ENCODE results near the gene TBC1D2B.

TBC1D2B gene

DNA sequence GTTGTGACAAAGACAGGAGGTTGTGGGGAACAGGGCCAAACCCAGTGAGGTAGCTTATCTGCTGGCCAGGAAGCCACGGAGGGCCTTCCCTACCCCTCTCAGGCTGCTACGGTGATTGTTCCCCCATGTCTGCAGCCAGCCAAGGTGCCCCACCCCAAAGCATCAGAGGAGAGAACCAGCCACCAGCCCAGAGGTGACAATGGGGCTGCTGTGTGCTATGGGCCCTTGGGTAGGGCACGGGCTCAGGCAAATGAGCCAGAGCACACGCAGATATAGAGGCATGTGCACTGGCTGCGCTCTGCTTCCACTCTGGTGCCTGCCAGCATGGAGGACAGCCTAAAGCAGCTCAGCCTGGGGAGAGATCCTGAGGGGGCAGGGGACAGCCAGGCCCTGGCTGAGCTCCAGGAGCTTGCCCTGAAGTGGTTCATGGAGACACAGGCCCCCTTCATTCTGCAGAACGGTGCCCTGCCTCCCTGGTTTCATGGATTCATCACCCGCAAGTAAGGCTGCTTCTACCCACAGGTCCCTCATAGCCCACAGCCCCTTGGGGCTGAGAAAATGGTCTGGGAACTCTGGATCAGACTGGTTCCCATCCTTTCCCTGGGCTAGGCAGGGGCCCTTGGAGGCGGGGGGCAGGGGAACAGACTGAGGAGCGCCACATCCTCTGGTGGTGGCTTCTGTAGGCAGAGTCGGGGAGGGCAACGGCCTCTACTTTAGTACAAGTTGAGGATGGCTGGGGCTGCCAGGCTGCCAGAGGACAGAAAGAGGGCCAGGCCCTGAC is 14.9 kb upstream of the TBC1D2B start, which contains the start of gene SH2D7:
SH2D7 (plus strand) TSS at position 301 of the 781 bp plus-strand sequence; CDS start at position 325, 24 bp downstream.
- ChIA-PET POLR2A (no interaction called here), CTCF (interaction anchor here (1.9 kb wide), 1 partner anchor 16 kb away, joined by 7 read pairs; no protein-coding TSS in a partner anchor)
- TF ChIP-seq SUZ12 (IDR thresholded peaks at IDR 0.05) (no peak), FOXA1 (IDR thresholded peaks at IDR 0.05) (no peak), HDGF (IDR thresholded peaks at IDR 0.05; ENCODE audit: borderline replicate concordance) (no peak), ARNT (IDR thresholded peaks at IDR 0.05) (no peak), ZNF384 (IDR thresholded peaks at IDR 0.05) (no peak), CTBP1 (IDR thresholded peaks at IDR 0.05; ENCODE audit: borderline replicate concordance) (no peak), FOXM1 (IDR thresholded peaks at IDR 0.05; ENCODE audit: borderline replicate concordance) (no peak), SP1 (IDR thresholded peaks at IDR 0.05) (no peak), TARDBP (IDR thresholded peaks at IDR 0.05) (no peak), LEF1 (IDR thresholded peaks at IDR 0.05; ENCODE audit: borderline replicate concordance) (no peak)
- no peak for DNase-seq (ENCODE audit: extremely low spot score)

DNA sequence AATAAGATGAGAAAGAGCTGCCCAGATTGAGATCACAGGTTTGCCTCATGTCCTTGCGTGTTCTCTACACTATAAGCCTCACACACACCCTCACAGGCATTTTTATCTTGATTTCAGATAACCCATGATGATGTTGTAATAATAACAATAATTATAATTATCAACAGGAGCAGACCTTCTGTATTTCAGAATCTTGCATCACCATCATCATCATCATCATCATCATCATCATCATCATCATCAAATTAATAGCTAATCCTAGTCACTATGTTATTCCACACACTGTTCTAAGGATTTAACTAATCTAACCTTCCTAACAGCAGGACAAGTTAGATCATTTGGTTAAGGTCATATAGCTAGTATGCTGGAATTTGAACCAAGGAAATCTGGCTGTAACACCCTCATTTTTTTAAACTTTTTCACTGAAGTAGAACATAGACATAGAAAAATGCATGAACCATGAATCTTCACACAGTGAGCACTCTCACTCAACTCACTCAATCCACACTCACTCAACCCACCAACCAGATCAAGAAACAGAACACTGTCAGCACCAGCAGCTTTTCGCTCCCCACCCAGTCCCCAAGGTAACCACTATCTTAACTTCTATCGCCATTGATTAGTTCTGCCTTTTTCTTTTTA is 13.0 kb upstream of the TBC1D2B start:
- DNase-seq (ENCODE audit: extremely low spot score) = no peak
- no peak for TF ChIP-seq NFRKB (IDR thresholded peaks at IDR 0.05)
- no peak for TF ChIP-seq TARDBP (IDR thresholded peaks at IDR 0.05)
- no peak for TF ChIP-seq L3MBTL2 (conservative IDR thresholded peaks at IDR 0.05)
- TF ChIP-seq, protein P1, sequence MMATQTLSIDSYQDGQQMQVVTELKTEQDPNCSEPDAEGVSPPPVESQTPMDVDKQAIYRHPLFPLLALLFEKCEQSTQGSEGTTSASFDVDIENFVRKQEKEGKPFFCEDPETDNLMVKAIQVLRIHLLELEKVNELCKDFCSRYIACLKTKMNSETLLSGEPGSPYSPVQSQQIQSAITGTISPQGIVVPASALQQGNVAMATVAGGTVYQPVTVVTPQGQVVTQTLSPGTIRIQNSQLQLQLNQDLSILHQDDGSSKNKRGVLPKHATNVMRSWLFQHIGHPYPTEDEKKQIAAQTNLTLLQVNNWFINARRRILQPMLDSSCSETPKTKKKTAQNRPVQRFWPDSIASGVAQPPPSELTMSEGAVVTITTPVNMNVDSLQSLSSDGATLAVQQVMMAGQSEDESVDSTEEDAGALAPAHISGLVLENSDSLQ (IDR thresholded peaks at IDR 0.05) = no peak
- ChIA-PET CTCF (no interaction called here), POLR2A (no interaction called here)

DNA sequence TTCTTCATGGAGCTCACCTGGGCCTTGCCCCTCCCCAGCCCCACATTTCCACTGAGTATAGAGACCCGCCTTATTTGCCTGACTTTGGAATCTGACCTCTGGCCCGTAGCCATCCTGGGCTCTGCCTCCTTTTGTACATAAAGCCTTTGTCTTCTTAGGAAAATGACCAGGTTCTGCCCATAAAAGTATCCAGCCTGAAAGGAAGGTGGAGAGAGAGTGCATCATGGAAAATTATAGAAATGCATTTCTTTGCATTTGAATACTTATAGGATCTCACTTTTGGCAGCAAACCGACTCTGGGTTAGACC is 11.2 kb upstream of the TBC1D2B start:
- ChIA-PET CTCF (interaction anchor here (1.1 kb wide), 1 partner anchor 11 kb away, joined by 3 read pairs; the partner anchor contains the start of gene TBC1D2B), POLR2A (no interaction called here)
- no peak for DNase-seq (ENCODE audit: extremely low spot score)
- no peak for TF ChIP-seq SUZ12 (IDR thresholded peaks at IDR 0.05)

DNA sequence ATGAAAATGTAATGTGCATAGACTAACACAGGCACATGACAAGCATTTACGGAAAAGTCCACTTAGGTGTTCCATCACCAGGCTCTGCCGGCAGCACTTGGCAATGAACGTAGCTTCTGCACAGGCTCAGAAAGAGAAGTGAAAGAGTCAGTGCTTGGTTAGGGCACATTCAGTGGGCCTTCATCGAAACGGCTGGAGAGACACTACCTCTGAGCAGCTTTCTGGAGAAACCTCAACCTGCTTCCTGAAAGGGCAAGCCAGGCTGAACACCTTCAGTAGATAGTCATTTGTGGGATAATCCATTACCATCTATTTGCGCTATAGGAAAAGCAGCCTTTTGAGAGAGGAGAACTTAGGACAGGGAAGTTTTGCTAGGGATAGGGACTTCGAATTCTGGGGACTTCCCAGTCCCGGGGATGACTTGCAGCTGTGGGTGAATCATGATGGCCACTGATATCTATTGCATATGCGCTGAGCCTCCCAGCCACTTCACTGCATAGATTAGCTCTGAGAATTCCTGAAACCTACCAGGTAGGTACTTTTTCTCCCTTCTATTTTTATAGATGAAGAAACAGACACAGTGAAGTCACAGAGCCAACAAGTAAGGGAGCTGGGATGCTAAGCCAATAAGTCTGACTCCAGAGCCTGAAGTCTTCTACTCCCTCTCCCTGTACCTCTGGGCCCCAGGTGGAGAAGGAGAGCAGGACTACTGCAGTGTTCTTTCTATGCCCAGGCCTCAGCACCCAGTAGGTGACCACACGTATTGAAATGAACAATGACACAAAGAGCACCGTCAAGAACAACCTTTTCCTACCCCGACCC is 10.7 kb upstream of the TBC1D2B start:
- ChIA-PET POLR2A (no interaction called here), CTCF (interaction anchor here (0.7 to 1.1 kb wide), 2 partner anchors 11 to 21 kb away, joined by 3 read pairs; partner anchors contain the start of gene TBC1D2B)
- no peak for DNase-seq (ENCODE audit: extremely low spot score)
- no peak for TF ChIP-seq ZNF384 (IDR thresholded peaks at IDR 0.05)
- no peak for TF ChIP-seq ELF4 (IDR thresholded peaks at IDR 0.05)
- TF ChIP-seq SP1 (IDR thresholded peaks at IDR 0.05) = no peak
- TF ChIP-seq HDGF (IDR thresholded peaks at IDR 0.05; ENCODE audit: borderline replicate concordance) = no peak
- TF ChIP-seq L3MBTL2 (conservative IDR thresholded peaks at IDR 0.05) = no peak
- TF ChIP-seq LEF1 (IDR thresholded peaks at IDR 0.05; ENCODE audit: borderline replicate concordance) = no peak
- no peak for TF ChIP-seq TARDBP (IDR thresholded peaks at IDR 0.05)
- TF ChIP-seq CTBP1 (IDR thresholded peaks at IDR 0.05; ENCODE audit: borderline replicate concordance) = no peak
- no peak for TF ChIP-seq BHLHE40 (IDR thresholded peaks at IDR 0.05; ENCODE audit: borderline replicate concordance)
- TF ChIP-seq FOXA1 (IDR thresholded peaks at IDR 0.05) = no peak
- no peak for TF ChIP-seq SUZ12 (IDR thresholded peaks at IDR 0.05)
- TF ChIP-seq NFRKB (IDR thresholded peaks at IDR 0.05) = no peak
- TF ChIP-seq ARNT (IDR thresholded peaks at IDR 0.05) = no peak
- no peak for TF ChIP-seq FOXK2 (IDR thresholded peaks at IDR 0.05)
- TF ChIP-seq, protein P1 (IDR thresholded peaks at IDR 0.05) = no peak
- TF ChIP-seq FOXM1 (IDR thresholded peaks at IDR 0.05; ENCODE audit: borderline replicate concordance) = no peak

DNA sequence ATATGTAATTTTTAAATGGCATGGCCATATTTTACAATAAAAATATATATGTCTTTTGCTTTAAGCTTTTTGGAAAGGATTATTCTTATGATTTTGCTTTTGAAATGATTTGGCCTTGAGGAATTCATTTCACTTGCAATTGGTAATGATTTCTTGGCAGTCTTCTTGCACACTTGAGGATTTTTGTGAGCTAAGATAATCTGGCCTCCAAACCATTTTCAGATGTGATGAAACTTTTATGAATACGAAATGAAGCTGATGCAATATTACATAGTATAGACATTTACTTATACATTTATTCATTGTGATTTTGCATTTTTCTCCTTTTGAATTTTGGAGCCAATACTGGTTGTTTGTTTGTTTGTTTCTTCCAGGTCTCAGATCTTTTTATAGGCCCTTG is 8.4 kb upstream of the TBC1D2B start:
- CTCF ChIA-PET = no interaction called here
- POLR2A ChIA-PET = no interaction called here
- no peak for TF ChIP-seq FOXM1 (IDR thresholded peaks at IDR 0.05; ENCODE audit: borderline replicate concordance)
- TF ChIP-seq L3MBTL2 (conservative IDR thresholded peaks at IDR 0.05) = no peak
- TF ChIP-seq SP1 (IDR thresholded peaks at IDR 0.05) = no peak
- TF ChIP-seq SUZ12 (IDR thresholded peaks at IDR 0.05) = no peak
- TF ChIP-seq ARNT (IDR thresholded peaks at IDR 0.05) = no peak
- TF ChIP-seq BHLHE40 (IDR thresholded peaks at IDR 0.05; ENCODE audit: borderline replicate concordance) = no peak
- TF ChIP-seq NFRKB (IDR thresholded peaks at IDR 0.05) = no peak
- no peak for TF ChIP-seq ZNF384 (IDR thresholded peaks at IDR 0.05)
- TF ChIP-seq CTBP1 (IDR thresholded peaks at IDR 0.05; ENCODE audit: borderline replicate concordance) = no peak
- TF ChIP-seq, protein P1 (IDR thresholded peaks at IDR 0.05) = no peak
- no peak for DNase-seq (ENCODE audit: extremely low spot score)

DNA sequence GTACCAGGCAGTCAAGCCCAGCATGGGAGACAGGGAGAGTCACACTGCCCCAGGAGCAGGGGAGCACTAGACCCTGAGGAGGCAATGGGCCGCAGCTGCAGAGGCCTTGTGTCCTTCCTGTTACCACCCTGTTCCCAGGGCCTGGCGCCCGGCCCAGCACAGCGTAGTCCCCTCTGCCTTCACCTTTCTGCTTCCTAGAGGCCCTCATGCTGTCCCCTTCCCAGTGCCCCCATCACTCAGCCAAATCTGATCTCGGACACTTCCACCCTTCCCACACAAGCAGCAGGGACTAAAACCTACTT is 6.9 kb upstream of the TBC1D2B start:
- POLR2A ChIA-PET = no interaction called here
- DNase-seq (ENCODE audit: extremely low spot score) = no peak
- CTCF ChIA-PET = interaction anchor here (0.8 kb wide), 1 partner anchor 17 kb away, joined by 3 read pairs; no protein-coding TSS in a partner anchor
- no peak for TF ChIP-seq L3MBTL2 (conservative IDR thresholded peaks at IDR 0.05)
- no peak for TF ChIP-seq ZNF384 (IDR thresholded peaks at IDR 0.05)
- no peak for TF ChIP-seq SP1 (IDR thresholded peaks at IDR 0.05)
- TF ChIP-seq, protein P1 (IDR thresholded peaks at IDR 0.05) = no peak
- no peak for TF ChIP-seq ARNT (IDR thresholded peaks at IDR 0.05)
- TF ChIP-seq TARDBP (IDR thresholded peaks at IDR 0.05) = no peak
- no peak for TF ChIP-seq HDGF (IDR thresholded peaks at IDR 0.05; ENCODE audit: borderline replicate concordance)
- no peak for TF ChIP-seq SUZ12 (IDR thresholded peaks at IDR 0.05)
- no peak for TF ChIP-seq ELF4 (IDR thresholded peaks at IDR 0.05)
- TF ChIP-seq CTBP1 (IDR thresholded peaks at IDR 0.05; ENCODE audit: borderline replicate concordance) = no peak
- TF ChIP-seq FOXM1 (IDR thresholded peaks at IDR 0.05; ENCODE audit: borderline replicate concordance) = no peak
- no peak for TF ChIP-seq BHLHE40 (IDR thresholded peaks at IDR 0.05; ENCODE audit: borderline replicate concordance)
- no peak for TF ChIP-seq LEF1 (IDR thresholded peaks at IDR 0.05; ENCODE audit: borderline replicate concordance)
- TF ChIP-seq NFRKB (IDR thresholded peaks at IDR 0.05) = no peak
- no peak for TF ChIP-seq FOXA1 (IDR thresholded peaks at IDR 0.05)
- no peak for TF ChIP-seq FOXK2 (IDR thresholded peaks at IDR 0.05)

All from HEK293T (cell line).